HG03432 (cell line): Measurements from ENCODE around the gene GOLPH3.
A peak's percentile ranks its signal among the peaks of the same experiment; 100 is the strongest.
"Not testable (repeated sequence)": the region's sequence is repeated elsewhere in the genome, so short reads cannot be mapped to it uniquely, and the experiment has no call there.

Experiments used
- ATAC-seq: cut with Tn5 transposase; IDR thresholded peaks from one replicate; pipeline ENCODE4 v1.9.1; 2021; ENCODE audit warnings: mild to moderate bottlenecking, moderate library complexity; ENCODE audit not compliant: unreplicated experiment

Gene GOLPH3

DNA sequence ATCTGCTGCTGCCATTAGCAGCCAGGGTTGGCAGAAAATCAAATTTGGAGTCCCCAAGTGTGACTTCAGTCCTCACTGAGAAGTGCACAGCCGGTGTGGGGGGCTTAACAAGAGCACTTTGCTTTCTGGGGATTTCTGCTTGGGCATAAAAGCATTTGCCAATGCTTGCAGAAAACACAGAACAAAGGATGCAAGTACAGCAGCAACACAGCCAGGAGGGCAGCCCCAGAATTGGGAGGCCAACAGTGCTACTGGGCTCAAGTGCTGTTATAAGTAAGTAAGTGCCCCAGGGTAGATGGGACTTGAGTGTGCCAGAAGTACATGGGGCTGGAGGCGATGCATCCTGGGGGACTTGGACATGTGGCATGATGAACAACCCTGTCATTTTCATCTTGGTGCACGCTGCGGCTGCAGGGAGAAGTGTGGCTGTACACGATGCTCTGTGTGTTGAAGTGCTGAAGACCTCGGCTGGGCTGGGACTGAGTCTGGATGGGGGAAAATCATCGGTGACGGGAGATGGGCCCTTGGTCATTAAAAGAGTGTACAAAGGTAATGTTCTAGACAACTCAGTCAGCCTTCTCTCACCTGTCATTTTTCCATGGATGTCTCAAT lies 73.3 kb downstream of the GOLPH3 start:
- ATAC-seq, result no peak

DNA sequence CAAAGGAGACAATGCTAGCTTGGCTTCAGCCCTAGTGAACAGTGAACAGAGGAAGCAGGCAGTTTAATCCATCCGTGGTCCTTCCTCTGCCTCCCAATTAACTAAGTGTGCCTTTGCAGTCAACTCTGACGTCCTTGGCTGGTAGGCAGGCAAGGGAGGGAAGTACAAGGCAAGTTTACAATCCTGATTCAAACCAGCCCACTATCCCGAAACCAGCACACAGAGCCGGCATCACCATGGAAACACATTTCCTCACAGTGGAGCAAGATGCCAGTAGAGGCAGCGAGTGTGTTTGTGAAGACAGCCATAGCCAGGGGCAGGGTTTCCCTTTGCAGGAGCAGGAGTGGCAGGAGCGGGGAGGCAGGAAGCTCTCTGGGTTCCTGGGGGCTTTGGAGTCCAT lies 73.9 kb downstream of the GOLPH3 start:
- ATAC-seq, result no peak

DNA sequence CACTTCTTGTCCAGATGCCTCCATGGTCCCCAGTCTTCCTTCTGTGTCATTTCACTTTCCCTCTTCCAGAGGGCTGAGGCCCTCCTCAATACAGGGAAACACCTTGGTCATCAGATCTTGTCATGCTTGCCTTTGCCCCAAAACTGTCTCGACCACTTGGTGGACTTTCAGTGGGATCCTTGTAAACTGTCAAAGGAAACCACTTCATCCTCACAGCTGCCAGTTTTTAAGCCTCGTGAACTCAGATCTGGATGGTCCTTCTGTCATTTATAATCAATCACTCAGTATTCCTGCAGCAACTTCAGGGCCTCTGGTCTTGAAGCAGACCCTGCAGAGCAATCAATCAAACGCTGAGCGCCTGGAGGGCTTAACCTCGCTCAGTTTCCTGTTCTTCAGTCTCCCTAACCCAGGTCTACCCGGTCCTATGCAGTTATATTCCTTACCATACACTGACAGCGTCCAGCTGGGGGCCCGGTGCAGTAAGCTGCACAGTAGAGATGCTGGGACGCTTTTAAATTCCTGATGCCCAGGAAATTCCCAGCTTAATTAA lies 74.6 kb downstream of the GOLPH3 start:
- ATAC-seq, result no peak

DNA sequence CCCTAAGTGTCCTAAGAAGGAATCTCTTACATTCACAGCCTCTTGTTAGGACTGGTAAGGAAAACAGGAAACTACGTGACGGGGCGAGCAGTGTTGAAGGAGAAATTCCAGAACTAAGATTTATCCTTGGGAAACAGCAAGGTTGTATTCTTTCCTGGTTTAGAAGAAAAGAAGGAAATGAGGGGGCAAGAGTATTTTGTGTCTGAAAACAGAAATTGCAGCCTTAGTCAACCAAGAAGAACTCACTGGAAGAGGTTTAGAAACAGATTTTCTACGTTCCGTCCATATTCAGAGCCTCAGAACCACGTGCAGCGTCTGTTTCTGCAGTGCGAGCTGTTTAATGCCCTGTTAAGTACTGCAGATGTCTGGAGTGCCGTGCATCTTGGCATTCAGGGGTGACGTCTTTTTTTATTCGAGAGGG lies 75.2 kb downstream of the GOLPH3 start:
- ATAC-seq, result no peak

DNA sequence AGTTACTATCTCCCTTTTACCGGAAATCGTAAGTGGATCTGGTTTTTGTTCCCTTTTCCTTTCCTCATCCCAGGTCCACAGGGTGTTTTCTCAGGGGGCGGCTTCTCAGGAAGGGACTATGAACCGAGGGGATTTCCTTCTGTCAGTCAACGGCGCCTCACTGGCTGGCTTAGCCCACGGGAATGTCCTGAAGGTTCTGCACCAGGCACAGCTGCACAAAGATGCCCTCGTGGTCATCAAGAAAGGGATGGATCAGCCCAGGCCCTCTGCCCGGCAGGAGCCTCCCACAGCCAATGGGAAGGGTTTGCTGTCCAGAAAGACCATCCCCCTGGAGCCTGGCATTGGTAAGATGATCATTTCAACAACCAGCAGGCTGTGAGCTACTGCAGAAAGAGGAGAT lies 75.8 kb downstream of the GOLPH3 start:
- no peak for ATAC-seq

DNA sequence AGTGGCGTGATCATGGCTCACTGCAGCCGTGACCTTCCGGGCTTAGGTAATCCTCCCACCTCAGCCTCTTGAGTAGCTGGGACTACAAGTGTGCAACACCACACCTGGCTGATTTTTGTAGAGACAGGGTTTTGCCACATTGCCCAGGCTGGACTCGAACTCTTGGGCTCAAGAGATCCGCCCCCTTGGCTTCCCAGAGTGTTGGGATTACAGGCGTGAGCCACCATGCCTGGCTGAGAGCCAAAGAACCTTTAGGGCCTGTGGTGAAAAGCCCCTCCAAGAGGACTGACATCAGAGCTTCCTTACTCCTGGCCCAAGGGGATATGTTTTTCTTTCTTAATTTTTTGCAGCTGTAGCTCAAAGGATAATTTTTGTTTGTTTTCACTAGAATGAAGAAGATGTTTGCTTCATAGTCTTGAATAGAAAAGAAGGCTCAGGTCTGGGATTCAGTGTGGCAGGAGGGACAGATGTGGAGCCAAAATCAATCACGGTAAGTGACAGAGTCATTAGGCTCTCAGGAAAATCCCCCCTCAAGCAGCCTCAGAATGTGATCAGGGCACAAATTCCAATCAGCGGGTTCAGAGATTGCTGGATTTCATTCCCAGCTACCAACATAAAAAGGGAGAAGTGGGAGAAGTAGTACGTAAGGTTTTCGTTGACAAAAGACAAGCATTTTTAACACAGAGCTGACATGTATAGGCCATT lies 77.1 kb downstream of the GOLPH3 start:
- no peak for ATAC-seq

DNA sequence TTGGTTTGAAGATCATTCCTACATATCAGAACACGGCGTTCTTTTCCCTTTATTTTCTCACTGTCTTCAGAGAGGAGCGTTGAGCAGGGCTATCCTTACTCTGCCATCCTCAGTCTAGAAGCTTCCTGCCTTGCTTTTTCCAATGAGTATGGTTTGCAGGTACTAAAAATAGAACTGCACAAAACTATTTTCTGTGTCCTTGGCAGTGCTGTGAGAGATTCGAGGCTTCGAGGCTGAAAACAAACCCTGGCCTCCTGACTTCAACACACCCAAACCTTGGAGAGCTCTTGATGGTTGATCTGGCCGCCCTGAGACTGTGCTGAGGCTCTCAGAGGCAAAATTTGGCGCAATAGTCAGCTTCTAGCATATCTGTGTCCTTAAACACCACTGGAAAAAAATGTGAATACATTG lies 78.9 kb downstream of the GOLPH3 start:
- ATAC-seq, result no peak

DNA sequence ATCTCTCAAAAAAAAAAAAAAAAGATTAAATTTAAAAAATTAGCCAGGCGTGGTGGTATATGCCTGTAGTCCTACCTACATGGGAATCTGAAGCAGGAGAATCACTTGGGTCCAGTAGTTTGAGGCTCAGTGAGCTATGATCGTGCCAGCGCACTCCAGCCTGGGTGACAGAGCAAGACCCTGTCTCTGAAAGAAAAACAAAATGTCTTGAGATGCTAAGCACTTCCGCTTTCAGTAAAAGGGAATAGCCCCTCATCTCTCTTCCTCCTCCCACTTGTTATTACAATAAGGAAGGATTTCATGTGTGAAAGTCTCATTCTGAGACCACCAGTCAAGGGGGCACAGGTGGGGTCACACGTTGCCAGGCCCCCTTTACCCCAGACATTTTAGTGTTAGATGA lies 79.4 kb downstream of the GOLPH3 start:
- no peak for ATAC-seq

DNA sequence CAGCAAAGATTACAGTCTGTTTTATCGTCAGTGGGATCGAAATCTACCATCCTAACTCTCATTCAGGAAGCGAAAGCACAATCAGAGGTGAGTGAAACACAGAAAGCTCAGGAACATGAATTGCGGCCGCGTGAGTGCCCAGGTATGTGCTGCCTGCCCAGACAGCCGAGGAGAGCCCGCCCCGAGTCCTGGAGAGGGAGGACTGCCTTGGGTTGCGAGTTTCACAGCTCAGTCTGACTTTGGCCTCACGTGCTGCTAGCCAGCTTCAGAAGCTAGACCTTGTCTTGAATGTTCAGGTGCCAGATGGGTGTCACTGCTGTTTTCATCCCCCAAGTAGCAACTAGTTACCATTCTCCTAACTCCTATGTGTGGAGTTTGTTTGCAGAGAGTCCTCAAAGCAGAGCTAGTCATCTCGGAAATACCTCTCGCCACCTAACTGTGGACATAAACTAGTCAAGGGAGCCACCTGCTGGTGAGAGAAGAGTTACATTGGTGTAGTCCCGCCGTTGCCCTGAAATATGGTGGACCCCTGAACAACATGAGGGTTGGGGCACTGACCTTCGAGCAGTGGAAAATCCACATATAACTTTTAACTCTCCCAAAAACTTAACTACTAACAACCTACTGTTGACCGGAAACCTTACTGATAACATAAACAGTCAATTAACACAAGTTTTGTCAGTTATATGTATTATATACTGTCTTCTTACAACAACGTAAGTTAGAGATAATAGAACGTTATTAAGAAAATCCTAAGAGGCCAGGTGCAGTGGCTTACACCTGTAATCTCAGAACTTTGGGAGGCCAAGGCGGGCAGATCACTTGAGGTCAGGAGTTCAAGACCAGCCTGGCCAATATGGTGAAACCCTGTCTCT lies 80.9 kb downstream of the GOLPH3 start:
- ATAC-seq, result peak; percentile 94

DNA sequence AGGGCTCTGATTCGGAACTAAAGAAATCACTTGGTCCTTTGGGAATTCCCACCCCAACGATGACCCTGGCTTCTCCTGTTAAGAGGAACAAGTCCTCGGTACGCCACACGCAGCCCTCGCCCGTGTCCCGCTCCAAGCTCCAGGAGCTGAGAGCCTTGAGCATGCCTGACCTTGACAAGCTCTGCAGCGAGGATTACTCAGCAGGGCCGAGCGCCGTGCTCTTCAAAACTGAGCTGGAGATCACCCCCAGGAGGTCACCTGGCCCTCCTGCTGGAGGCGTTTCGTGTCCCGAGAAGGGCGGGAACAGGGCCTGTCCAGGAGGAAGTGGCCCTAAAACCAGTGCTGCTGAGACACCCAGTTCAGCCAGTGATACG lies 83.4 kb downstream of the GOLPH3 start:
- no peak for ATAC-seq

DNA sequence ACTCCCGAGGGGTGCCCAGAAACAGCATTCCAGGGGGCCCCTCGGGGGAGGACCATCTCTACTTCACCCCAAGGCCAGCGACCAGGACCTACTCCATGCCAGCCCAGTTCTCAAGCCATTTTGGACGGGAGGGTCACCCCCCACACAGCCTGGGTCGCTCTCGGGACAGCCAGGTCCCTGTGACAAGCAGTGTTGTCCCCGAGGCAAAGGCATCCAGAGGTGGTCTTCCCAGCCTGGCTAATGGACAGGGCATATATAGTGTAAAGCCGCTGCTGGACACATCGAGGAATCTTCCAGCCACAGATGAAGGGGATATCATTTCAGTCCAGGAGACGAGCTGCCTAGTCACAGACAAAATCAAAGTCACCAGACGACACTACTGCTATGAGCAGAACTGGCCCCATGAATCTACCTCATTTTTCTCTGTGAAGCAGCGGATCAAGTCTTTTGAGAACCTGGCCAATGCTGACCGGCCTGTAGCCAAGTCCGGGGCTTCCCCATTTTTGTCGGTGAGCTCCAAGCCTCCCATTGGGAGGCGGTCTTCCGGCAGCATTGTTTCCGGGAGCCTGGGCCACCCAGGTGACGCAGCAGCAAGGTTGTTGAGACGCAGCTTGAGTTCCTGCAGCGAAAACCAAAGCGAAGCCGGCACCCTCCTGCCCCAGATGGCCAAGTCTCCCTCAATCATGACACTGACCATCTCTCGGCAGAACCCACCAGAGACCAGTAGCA lies 83.9 kb downstream of the GOLPH3 start:
- no peak for ATAC-seq

DNA sequence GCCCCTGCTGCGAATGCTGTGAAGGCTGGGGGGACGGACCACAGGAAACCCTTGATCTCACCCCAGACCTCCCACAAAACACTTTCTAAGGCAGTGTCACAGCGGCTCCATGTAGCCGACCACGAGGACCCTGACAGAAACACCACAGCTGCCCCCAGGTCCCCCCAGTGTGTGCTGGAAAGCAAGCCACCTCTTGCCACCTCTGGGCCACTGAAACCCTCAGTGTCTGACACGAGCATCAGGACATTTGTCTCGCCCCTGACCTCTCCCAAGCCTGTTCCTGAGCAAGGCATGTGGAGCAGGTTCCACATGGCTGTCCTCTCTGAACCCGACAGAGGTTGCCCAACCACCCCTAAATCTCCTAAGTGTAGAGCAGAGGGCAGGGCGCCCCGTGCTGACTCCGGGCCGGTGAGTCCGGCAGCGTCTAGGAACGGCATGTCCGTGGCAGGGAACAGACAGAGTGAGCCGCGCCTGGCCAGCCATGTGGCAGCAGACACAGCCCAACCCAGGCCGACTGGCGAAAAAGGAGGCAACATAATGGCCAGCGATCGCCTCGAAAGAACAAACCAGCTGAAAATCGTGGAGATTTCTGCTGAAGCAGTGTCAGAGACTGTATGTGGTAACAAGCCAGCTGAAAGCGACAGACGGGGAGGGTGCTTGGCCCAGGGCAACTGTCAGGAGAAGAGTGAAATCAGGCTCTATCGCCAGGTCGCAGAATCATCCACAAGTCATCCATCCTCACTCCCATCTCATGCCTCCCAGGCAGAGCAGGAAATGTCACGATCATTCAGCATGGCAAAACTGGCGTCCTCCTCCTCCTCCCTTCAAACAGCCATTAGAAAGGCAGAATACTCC lies 84.7 kb downstream of the GOLPH3 start:
- no peak for ATAC-seq

DNA sequence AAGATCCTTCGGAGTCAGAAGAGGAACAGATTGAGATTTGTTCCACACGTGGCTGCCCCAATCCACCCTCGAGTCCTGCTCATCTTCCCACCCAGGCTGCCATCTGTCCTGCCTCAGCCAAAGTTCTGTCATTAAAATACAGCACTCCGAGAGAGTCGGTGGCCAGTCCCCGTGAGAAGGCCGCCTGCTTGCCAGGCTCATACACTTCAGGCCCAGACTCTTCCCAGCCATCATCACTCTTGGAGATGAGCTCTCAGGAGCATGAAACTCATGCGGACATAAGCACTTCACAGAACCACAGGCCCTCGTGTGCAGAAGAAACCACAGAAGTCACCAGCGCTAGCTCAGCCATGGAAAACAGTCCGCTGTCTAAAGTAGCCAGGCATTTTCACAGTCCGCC lies 85.9 kb downstream of the GOLPH3 start:
- ATAC-seq, result no peak

DNA sequence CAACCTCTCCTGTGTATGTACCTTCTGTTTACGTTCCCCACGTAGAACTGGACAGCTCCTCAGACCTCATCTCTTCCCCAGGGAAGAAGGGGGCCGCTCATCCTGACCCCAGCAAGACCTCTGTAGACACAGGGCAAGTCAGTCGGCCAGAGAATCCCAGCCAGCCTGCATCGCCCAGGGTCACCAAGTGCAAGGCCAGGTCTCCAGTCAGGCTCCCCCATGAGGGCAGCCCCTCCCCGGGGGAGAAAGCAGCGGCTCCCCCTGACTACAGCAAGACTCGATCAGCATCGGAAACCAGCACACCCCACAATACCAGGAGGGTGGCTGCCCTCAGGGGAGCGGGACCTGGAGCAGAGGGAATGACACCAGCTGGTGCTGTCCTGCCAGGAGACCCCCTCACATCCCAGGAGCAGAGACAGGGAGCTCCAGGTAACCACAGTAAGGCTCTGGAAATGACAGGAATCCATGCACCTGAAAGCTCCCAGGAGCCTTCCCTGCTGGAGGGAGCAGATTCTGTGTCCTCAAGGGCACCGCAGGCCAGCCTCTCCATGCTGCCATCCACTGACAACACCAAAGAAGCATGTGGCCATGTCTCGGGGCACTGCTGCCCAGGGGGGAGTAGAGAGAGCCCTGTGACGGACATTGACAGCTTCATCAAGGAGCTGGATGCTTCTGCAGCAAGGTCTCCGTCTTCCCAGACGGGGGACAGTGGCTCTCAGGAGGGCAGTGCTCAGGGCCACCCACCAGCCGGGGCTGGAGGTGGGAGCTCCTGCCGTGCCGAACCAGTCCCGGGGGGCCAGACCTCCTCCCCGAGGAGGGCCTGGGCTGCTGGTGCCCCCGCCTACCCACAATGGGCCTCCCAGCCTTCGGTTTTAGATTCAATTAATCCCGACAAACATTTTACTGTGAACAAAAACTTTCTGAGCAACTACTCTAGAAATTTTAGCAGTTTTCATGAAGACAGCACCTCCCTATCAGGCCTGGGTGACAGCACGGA lies 86.7 kb downstream of the GOLPH3 start:
- no peak for ATAC-seq

DNA sequence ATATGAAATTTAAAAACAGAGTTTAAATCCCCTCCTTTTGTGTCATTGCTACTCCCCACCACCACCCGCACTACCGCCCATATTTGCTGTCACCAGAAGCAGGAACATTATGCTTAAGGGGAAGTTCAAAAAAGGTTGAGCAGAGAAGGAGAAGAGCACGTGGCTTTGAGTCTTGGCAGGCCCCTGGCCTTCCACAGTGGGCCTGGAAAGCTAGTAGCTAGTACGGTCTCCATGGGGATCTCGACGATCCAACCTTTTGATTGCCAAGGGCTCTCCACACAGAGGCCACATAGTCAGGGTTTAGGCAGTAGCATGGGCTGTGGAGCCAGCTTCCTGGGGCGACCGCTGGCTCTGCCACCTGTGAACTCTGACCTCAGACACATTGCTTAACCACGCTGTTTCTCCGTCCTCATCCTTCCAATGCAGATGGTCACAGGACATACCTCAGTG lies 90.1 kb downstream of the GOLPH3 start:
- ATAC-seq, result no peak

DNA sequence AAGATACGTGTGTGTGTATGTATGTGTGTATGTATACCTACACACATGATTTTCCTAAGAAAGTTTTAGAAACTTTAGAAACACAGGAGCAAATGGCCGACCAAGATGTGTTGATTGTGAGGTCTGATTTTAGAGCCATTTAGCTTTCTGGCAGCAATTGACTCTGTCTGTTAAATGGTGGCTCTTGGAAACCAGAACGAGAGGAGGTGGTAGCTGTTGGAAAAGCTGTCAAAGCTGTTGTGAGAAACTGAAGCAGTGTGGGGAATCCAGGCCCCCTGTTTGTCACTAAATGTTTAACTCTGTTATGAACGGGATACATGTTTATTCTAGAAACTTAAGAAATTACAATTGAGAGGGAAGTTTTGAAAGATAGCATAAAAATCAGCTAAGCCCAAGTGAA lies 91.4 kb downstream of the GOLPH3 start:
- no peak for ATAC-seq

DNA sequence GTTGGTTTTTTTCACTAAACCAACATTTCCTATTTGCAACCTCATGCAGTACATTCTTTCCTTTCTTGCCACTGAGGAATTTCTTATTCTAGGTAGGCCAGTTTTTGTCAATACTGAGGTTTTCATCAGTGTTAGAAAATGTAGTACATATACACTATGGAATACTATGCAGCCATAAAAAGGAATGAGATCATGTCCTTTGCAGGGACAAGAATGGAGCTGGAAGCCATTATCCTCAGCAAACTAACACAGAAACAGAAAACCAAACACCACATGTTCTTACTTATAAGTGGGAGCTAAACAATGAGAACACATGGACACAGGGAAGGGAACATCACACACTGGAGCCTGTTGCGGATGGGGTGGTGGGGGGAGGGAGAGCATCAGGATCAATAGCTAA lies 93.6 kb downstream of the GOLPH3 start:
- ATAC-seq, result not testable (repeated sequence)

DNA sequence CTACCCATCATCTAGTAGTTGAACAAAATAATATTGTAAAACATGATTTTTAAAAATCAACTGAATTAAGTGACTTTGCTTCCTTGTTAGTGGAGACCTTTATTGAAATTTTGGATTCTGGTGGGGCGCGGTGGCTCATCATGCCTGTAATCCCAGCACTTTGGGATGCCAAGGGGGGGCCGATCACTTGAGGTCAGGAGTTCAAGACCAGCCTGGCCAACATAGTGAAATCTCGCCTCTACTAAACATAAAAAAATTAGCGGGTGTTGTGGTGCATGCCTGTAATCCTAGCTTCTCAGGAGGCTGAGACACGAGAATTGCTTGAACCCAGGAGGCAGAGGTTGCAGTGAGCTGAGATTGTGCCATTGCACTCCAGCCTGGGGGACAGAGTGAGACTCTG lies 95.3 kb downstream of the GOLPH3 start:
- not testable (repeated sequence) for ATAC-seq
